Activated CD4-positive, alpha-beta T cell treated with anti-CD3 and anti-CD28 coated beads for 36 hours (primary cell): Measurements from ENCODE around the gene RPTOR. TPM values are rescaled to one million over a fixed set of nuclear protein-coding genes. Genes with fewer than 3 reads are reported as not detected.
A peak's percentile ranks its signal among the peaks of the same experiment; 100 is the strongest.

ENCODE experiments used
- ATAC-seq: fragments of 200-7000 bp; cut with Tn5 transposase; one replicate; pipeline ENCODE4 v1.10.0; 2021; ENCODE audit warnings: mild to moderate bottlenecking, moderate library complexity
- CTCF ChIA-PET: fragments of 350-600 bp; sonication (Branson Sonifier 250); formaldehyde crosslinking; loops from one replicate; lab custom pipeline; 2021; ENCODE audit warnings: antibody characterized with exemption; lab: Charles Lee
- POLR2A ChIA-PET: fragments of 350-600 bp; sonication (Branson Sonifier 250); formaldehyde crosslinking; loops from one replicate; lab custom pipeline; 2021; ENCODE audit warnings: antibody characterized with exemption, inconsistent platforms; lab: Charles Lee
- DNase-seq: peaks from one replicate; pipeline ENCODE4 v3.0.0-alpha.2; 2020
- H3K27ac Mint-ChIP-seq: one replicate; pipeline ENCODE4 v1.8.0; 2021; ENCODE audit warnings: mixed read lengths
- H3K27me3 Mint-ChIP-seq: one replicate; pipeline ENCODE4 v1.8.0; 2021; ENCODE audit warnings: mixed read lengths
- H3K36me3 Mint-ChIP-seq: one replicate; pipeline ENCODE4 v1.8.0; 2021; ENCODE audit warnings: low read depth, mixed read lengths
- H3K4me1 Mint-ChIP-seq: one replicate; pipeline ENCODE4 v1.8.0; 2021; ENCODE audit warnings: mixed read lengths
- H3K4me3 Mint-ChIP-seq: one replicate; pipeline ENCODE4 v1.8.0; 2021; ENCODE audit warnings: mild to moderate bottlenecking, moderate library complexity, mixed read lengths
- H3K9me3 Mint-ChIP-seq: one replicate; pipeline ENCODE4 v1.8.0; 2021; ENCODE audit warnings: low read depth, mixed read lengths
- intact Hi-C, 2 experiments: fragments of 100-400 bp; cut with DNase I in 1 of 2; cut with micrococcal nuclease in 1 of 2; formaldehyde crosslinking; loops; one replicate each; pipeline versions ENCODE4 v1.14.2 to v1.15.1; 2022 to 2024; cut with DNase I, micrococcal nuclease
- total RNA-seq, 2 experiments: library from RNA; stranded (reverse); gene quantifications; one replicate each; pipeline ENCODE4 v1.2.3, GENCODE V29; 2021

Gene RPTOR
- total RNA-seq, 2 experiments from 2014 or later = 48.6 to 58.1 TPM

GRCh38 chr17:80882926-80883685, 338.5 kb downstream of the RPTOR start:
- H3K4me3 Mint-ChIP-seq = no peak overlapping the region
- intact Hi-C loops = no loop called here

GRCh38 chr17:80883831-80884735, 339.4 kb downstream of the RPTOR start:
- intact Hi-C loops = no loop called here
- ChIA-PET POLR2A (no interaction called here), CTCF (no interaction called here)
- no peaks in the 10 kb centered on the region for H3K9me3 Mint-ChIP-seq
- ATAC-seq (no peak), DNase-seq (no peak)
- H3K27ac Mint-ChIP-seq = no peak overlapping the region
- peaks cover 19% of the 10 kb centered on the region for H3K4me1 Mint-ChIP-seq
- H3K27me3 Mint-ChIP-seq = no peaks in the 10 kb centered on the region
- H3K36me3 Mint-ChIP-seq = peaks cover 58% of the 10 kb centered on the region
- no peak overlapping the region for H3K4me3 Mint-ChIP-seq

More at GRCh38 chr17:80882926-80883685, 338.5 kb downstream of the RPTOR start:
- peaks cover 57% of the 10 kb centered on the region for H3K36me3 Mint-ChIP-seq
- H3K4me1 Mint-ChIP-seq = peaks cover 23% of the 10 kb centered on the region
- ATAC-seq (no peak), DNase-seq (no peak)
- POLR2A ChIA-PET = no interaction called here
- no peaks in the 10 kb centered on the region for H3K9me3 Mint-ChIP-seq
- no peaks in the 10 kb centered on the region for H3K27me3 Mint-ChIP-seq
- H3K27ac Mint-ChIP-seq = no peak overlapping the region
- CTCF ChIA-PET = no interaction called here

GRCh38 chr17:80884811-80885210, 340.2 kb downstream of the RPTOR start:
- Mint-ChIP-seq H3K27ac (no peak overlapping the region), H3K36me3 (peaks cover 60% of the 10 kb centered on the region), H3K4me1 (peaks cover 17% of the 10 kb centered on the region), H3K27me3 (no peaks in the 10 kb centered on the region), H3K9me3 (no peaks in the 10 kb centered on the region), H3K4me3 (no peak overlapping the region)
- ChIA-PET POLR2A (no interaction called here), CTCF (no interaction called here)
- DNase-seq (no peak), ATAC-seq (no peak)
- intact Hi-C loops = no loop called here

GRCh38 chr17:80885947-80886582, 341.4 kb downstream of the RPTOR start:
- H3K4me1 Mint-ChIP-seq = peaks cover 21% of the 10 kb centered on the region
- no peak overlapping the region for H3K4me3 Mint-ChIP-seq
- POLR2A ChIA-PET = interaction anchor here (0.8 kb wide), 1 partner anchor 1045 kb away, joined by 11 read pairs; no protein-coding TSS in a partner anchor
- H3K9me3 Mint-ChIP-seq = no peaks in the 10 kb centered on the region
- DNase-seq (no peak), ATAC-seq (no peak)
- H3K36me3 Mint-ChIP-seq = peaks cover 62% of the 10 kb centered on the region
- CTCF ChIA-PET = interaction anchor here (1.1 kb wide), 1 partner anchor 53 kb away, joined by 3 read pairs; no protein-coding TSS in a partner anchor
- intact Hi-C loops = no loop called here
- H3K27me3 Mint-ChIP-seq = no peaks in the 10 kb centered on the region
- H3K27ac Mint-ChIP-seq = no peak overlapping the region

- CTCF ChIA-PET = interaction anchor here (1.1 kb wide), 1 partner anchor 54 kb away, joined by 3 read pairs; no protein-coding TSS in a partner anchor
- DNase-seq (no peak), ATAC-seq (no peak)
- no peak overlapping the region for H3K4me3 Mint-ChIP-seq
- H3K36me3 Mint-ChIP-seq = peaks cover 66% of the 10 kb centered on the region
- no peaks in the 10 kb centered on the region for H3K27me3 Mint-ChIP-seq
- intact Hi-C loops = no loop called here
- H3K27ac Mint-ChIP-seq = peak overlapping the region; percentile 47
- POLR2A ChIA-PET = interaction anchor here (0.8 to 0.9 kb wide), 2 partner anchors 9 to 1046 kb away, joined by 3 to 11 read pairs; no protein-coding TSS in a partner anchor
- H3K4me1 Mint-ChIP-seq = peaks cover 30% of the 10 kb centered on the region
- no peaks in the 10 kb centered on the region for H3K9me3 Mint-ChIP-seq
Observed at GRCh38 chr17:80886641-80887573, 342.3 kb downstream of the RPTOR start.

GRCh38 chr17:80887639-80888175, 343.1 kb downstream of the RPTOR start:
- Mint-ChIP-seq H3K27me3 (no peaks in the 10 kb centered on the region), H3K36me3 (peaks cover 66% of the 10 kb centered on the region), H3K9me3 (no peaks in the 10 kb centered on the region), H3K4me1 (peaks cover 38% of the 10 kb centered on the region), H3K4me3 (no peak overlapping the region), H3K27ac (no peak overlapping the region)
- ChIA-PET CTCF (interaction anchor here (0.7 kb wide), 1 partner anchor 12 kb away, joined by 3 read pairs; no protein-coding TSS in a partner anchor), POLR2A (no interaction called here)
- DNase-seq (no peak), ATAC-seq (no peak)
- intact Hi-C loops = no loop called here

GRCh38 chr17:80888276-80889160, 343.9 kb downstream of the RPTOR start:
- CTCF ChIA-PET = interaction anchor here (0.7 to 1.6 kb wide), 3 partner anchors 8 to 11 kb away, joined by 3 to 6 read pairs (median 3); no protein-coding TSS in a partner anchor
- intact Hi-C loops = no loop called here
- Mint-ChIP-seq H3K4me1 (peaks cover 46% of the 10 kb centered on the region), H3K27ac (peak overlapping the region; percentile 90), H3K27me3 (no peaks in the 10 kb centered on the region), H3K36me3 (peaks cover 69% of the 10 kb centered on the region), H3K9me3 (no peaks in the 10 kb centered on the region), H3K4me3 (peak overlapping the region; percentile 54)
- POLR2A ChIA-PET = no interaction called here
- ATAC-seq (no peak), DNase-seq (no peak)

- intact Hi-C loops = loop anchor here (2.0 to 10.0 kb wide), 5 partner anchors 33 to 632 kb away; no protein-coding TSS in a partner anchor
- Mint-ChIP-seq H3K27ac (peak overlapping the region; percentile 97), H3K9me3 (no peaks in the 10 kb centered on the region), H3K4me3 (peak overlapping the region; percentile 72), H3K27me3 (no peaks in the 10 kb centered on the region), H3K36me3 (peaks cover 75% of the 10 kb centered on the region), H3K4me1 (peaks cover 53% of the 10 kb centered on the region)
- CTCF ChIA-PET = interaction anchor here (1.4 to 1.6 kb wide), 2 partner anchors 9 to 10 kb away, joined by 3 to 6 read pairs; no protein-coding TSS in a partner anchor
- DNase-seq (peak; percentile 58), ATAC-seq (no peak)
- POLR2A ChIA-PET = interaction anchor here (0.6 to 1.4 kb wide), 2 partner anchors 12 to 66 kb away, joined by 3 to 4 read pairs; no protein-coding TSS in a partner anchor
Observed at GRCh38 chr17:80889231-80890195, 344.9 kb downstream of the RPTOR start.
